DMS 273 (cell line): ENCODE measurements around the gene SESN2.
A peak's percentile ranks its signal among the peaks of the same experiment; 100 is the strongest.

Source experiments
- DNase-seq: peaks from one replicate; lab custom pipeline; 2025; ENCODE audit not compliant: unreplicated experiment; lab: John Stamatoyannopoulos, UW

SESN2 gene, protein sequence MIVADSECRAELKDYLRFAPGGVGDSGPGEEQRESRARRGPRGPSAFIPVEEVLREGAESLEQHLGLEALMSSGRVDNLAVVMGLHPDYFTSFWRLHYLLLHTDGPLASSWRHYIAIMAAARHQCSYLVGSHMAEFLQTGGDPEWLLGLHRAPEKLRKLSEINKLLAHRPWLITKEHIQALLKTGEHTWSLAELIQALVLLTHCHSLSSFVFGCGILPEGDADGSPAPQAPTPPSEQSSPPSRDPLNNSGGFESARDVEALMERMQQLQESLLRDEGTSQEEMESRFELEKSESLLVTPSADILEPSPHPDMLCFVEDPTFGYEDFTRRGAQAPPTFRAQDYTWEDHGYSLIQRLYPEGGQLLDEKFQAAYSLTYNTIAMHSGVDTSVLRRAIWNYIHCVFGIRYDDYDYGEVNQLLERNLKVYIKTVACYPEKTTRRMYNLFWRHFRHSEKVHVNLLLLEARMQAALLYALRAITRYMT

DNA sequence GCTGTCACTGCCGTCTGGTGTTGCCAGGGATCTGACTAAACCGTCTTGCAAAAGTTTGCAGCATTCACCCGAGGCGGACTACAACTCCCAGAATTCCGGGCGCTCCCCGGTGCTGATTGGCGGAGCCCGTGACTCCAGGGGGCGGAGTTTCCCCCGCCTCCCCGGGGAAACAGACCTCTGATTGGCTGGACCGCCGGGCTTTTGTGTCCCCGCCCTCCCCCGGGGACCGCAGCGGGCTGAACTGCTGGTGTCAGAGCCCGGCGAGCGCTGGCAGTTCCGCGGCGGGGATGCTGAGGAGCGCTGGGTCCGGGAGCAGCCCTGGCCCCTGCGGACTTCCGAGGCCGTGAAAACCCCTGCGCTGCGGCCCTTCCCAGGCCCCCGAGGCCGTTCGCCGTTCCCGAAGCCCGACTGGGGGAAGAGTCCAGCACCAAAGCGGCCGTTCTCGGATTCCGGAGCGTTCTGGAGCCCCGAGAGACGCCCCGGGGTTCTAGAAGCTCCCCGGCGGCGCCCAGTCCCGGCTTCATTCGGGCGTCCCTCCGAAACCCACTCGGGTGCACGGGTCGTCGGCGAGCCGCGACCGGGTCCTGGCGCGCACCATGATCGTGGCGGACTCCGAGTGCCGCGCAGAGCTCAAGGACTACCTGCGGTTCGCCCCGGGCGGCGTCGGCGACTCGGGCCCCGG is at the start of gene SESN2:
SESN2 (plus strand) TSS at position 267 of the 682 bp plus-strand sequence; CDS start at position 597, 330 bp downstream.
- DNase-seq: peak; percentile 99

DNA sequence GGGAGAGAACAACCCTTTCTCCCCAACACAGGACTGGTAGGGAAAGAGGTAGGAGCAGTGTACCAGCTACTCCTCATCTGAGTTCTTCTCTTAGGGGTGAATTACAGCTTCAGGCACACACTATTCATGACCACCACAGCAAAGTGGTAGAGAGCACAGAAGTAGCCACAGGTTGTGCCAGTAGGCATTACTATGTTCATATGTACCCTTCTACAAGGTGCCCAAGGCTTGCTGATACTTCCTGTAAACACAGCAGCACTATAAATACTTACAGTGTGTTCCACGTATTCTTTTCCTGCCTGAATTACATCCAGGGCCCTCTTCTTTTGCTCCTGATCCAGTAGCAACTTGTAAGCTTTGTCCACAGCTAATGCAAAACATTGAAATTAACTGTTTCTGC is 49.6 kb upstream of the SESN2 start:
- no peak for DNase-seq

DNA sequence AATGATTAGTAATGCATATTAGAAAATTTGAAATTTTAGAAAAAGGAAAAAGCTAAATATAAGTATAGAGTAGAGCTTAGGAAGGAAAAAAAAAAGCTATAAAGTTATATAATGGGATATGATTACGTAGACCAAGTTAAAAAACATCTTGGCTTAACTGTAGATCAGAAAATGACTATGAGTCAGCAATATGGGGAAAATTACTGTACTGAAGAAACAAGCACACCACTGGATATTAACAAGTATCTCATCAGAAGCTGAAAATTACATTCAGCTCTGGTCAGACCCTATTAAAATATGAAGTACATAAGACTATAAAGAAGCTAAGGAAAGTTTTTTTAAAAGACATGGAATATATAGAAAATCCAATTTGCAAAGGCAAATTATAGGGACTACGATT is 46.0 kb upstream of the SESN2 start:
- DNase-seq: no peak

DNA sequence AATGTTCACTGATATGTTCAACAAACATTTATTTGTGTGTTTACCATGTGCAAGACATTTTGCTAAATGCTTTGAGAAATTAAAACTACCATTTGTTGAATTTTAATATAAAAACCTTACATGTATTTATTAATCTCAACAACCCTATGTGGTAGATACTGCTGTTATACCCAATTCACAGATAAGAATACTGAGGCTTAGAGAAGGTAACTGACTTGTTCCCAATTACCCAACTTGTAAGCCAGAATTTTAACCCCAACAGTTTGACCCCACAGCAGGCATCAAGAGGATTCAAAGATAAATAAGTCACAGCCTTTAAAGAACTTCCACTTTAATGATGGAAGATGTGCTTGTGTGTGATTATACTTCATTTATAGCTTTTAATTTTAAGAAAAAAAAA is 30.2 kb upstream of the SESN2 start:
- DNase-seq: no peak

DNA sequence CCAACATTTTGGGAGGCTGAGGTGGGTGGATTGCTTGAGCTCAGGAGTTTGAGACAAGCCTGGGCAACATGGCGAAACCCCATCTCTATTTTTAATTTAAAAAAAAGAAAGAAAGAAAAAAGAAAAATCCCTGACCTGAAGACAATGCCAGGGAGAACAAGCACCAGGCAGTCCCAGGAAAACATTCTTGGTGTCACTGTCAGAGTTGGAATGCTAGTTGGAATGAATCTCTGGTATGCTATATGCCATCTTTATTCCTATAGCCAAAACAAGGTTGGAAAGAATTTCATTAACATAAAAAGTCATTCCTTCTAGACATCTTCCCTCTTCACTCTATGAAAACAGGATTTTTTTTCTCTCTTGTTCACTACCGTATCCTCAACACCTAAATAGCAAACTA is 29.3 kb upstream of the SESN2 start:
- no peak for DNase-seq

DNA sequence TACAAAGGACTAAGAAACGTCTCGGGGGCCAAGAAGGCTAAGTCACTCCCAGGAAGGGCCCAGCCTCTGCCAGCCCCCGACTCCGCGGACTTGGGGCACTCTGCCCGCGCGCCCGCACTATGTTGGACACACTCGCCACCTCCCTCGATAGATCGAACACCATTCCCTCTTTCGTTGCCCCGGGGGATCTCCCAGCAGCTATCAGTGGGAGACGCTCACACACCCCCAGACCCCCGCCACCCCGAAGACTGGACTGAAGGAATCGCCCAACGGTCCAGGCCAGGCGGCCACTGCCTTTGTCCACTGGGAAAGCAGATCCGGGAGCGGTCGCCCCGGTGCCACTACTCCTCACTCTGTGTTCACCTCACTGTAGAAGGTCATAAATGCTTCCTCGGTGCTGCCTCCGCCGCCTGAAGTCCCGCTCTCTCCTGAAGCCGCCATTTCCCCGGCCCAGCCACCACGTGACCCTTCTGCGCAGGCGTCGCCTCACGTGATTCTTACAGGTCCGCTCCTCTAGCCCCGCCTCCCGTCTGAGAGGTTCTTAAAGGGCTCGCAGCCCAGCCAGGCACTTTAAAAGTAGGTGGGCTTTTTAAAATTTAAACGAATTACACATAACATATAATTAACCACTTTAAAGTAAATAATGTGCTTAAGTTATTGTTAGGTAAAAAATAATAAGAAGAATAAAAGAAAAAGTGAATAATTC is 26.6 kb upstream of the SESN2 start, which contains the start of gene DNAJC8:
DNAJC8 (minus strand) TSS at position 472 of the 706 bp plus-strand sequence; CDS start at position 441, 31 bp downstream.
- DNase-seq: peak; percentile 97

DNA sequence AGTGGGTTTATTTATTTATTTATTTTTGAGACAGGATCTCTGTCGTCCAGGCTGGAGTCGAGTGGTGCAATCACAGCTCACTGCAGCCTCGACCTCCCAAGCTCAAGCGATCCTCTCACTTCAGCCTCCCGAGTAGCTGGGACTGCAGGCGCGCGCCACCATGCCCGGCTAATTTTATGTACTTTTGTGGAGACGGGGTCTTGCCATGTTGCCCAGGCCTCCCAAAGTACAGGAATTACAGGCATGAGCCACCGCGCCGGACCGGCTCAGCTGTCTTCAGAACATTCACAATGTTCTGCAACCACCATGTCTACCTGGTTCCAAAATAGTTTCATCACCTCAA is 26.1 kb upstream of the SESN2 start:
- no peak for DNase-seq

DNA sequence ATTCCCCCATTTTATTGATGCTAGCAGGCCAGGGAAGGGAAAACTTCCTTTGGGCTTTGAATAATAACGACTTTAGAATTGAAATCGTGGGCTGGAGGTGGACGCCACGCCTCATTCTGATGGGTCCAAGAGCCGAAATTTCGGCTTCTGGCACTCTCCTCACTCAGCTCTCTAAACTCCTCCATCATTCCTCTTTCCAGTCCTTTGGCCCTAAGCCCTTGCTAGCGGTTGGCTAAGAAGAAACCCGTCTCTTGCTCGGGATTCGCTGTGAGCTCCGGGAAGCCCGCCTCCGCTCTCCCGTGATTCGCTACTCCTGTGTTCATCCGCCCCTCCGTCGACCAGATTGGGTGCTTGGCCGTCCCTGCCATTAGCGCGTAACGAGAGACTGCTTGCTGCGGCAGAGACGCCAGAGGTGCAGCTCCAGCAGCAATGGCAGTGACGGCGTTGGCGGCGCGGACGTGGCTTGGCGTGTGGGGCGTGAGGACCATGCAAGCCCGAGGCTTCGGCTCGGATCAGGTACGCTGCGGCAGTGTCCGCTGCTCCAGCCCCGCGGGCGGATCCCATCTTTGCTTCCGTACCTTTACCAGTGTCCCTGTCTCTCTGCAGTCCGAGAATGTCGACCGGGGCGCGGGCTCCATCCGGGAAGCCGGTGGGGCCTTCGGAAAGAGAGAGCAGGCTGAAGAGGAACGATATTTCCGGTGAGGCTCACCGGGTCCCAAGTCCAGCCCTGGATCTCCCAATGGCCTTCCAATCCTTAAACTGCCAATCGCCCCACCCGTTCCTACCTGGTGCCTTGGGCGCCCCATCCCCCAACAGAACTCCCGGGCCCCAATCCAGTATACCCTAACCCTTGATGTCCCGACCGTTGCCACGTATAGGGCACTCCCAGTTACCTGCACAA is 23.3 kb upstream of the SESN2 start, which contains the start of gene ATP5IF1:
ATP5IF1 (plus strand) TSS at position 370 of the 901 bp plus-strand sequence; CDS start at position 430, 60 bp downstream.
- DNase-seq: peak; percentile 99

DNA sequence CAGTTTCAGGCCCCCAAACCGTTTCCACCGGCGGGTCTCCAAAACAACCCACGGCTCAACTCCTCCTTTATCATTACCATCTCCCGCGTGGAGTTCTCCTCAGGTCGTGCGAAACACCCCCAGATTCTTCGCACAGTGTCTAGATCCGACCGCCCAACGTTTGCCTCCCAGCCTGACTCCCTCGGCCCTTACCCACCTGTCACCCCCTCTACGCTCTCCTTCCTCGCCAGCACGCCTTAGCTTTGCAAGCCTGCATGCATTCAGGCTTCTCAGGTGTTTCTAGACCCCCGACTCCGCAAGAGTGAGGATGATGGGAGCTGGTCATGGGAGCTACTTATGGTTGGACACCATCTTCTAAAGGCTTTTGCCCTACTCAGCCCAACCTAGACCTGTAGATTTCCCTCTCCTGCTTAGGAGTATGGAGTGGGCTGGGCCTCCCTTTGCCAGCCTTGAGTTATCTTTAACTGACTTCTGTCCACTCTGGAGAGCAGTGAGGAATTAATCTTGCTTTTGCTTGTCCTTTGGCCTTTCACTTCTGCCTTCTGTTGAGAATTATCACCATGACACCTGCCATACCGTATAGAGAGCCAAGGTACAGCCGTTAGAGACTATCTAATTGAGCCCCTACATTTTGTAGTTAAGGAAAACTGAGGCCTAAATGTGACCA is 22.5 kb upstream of the SESN2 start:
- peak; percentile 48 for DNase-seq

DNA sequence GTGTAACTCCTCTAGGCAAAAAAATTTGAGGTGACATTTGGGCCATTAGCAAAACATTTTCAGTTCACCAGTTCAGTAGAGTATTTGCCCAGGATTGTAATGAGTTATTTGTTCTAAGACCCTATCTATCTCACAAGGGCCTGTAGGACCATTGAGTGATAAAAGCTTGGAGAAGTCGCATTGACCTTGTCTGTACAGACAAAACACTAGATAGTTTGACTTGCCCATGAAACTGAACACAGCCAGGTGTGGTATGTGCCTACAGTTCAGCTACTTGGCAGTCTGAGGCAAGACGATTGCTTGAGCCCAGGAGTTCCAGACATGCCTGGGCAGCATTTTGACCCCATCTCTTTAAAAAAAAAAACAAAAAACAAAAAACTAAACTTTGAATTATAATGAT is 20.3 kb upstream of the SESN2 start:
- DNase-seq: no peak

DNA sequence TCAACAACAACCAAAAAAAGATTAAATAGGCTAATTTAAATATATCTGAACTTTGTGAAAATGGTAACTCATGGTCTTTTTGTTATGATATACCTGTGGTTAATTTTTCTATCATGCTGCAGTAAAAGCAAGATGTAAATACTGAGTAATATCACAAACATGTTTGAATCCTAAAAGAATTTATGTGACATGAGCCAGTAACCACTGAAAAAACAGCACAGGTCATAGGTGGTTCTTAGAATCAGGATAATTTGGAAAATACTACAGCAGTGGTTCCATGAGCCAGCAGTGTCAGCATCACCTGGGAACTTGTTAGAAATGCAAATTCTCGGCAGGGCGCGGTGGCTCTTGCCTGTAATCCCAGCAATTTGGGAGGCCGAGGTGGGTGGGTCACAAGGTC is 19.3 kb upstream of the SESN2 start:
- no peak for DNase-seq

DNA sequence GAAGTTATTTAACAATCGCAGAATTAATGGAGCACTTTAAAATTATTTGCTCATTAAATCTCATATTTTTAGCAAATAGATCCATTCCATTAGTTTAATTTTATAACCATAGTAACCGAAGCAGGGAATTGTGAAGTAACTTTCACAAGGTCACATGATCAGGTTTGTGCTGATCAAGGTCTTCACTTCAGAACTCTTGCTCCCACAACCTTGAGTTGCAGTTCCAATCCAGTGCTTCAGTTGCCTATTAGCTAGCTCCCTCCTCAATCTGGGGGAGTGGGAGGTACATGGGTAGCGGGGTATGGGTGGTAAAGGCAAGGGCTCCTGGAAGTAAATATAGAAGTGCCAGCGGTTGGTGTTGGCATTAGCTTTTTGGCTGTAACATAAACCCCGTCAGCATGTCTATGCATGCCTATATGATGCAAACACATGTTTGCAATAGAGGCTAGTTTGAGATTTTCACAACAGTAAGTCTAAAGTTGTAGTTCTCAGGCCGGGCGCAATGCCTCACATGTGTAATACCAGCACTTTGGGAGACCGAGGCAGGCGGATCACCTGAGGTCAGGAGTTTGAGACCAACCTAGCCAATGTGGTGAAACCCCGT is 17.6 kb upstream of the SESN2 start:
- peak; percentile 63 for DNase-seq

DNA sequence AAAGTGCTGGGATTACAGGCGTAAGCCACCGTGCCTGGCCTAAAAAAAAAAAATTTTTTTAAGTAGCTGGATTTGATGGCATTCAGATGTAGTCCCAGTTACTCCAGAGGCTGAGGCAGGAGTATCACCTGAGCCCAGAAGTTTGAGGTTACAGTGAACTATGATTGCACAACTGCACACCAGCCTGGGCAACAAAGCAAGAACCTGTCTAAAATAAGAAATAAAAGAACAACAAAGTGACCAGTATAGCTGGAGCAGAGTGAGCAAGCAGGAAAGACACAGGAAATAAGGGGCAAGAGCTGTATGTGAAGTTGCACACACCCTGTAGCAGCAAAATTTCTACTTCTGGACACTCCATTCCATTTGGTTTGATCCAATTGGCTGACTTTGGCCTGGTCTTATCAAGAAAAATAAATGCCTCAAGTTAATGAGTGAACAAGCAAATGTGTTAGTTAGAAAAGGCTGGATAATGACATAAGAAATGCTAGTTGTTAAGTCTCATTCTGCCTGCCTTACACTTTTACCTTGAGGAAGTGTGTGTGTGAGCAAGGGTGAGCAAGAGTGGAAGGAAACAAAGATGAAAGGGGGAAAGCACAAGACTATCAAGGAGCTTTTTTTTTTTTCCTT is 15.5 kb upstream of the SESN2 start:
- DNase-seq: no peak

DNA sequence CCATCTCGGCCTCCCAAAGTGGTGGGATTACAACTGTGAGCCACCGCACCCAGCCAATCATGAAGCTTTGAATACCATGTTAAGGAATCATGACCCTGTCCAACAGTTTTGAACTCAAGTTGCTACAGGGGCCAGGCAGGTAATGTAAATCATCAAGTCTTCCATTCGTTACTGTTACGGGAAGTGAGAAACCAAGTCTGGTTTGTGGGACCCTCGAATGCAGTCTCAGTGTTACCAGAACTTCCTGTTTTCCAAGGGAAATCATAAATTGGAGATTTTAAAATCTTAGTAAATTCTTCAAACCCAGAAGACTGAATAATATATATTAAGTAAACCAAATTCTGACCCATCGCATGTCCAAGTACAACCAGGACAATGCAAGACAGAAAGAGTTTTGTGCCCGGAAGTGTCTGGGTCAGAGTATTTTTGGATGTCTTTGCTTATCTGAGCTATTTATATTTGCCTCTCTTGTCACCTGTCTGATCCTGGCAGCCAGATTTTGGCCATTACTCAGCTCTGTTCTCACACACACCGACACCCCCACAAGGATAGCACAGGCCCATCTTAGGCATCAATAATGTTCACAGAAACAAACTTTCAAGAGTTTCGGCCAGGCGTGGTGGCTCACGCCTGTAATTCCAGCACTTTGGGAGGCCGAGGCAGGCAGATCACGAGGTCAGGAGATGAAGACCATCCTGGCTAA is 14.6 kb upstream of the SESN2 start:
- no peak for DNase-seq

DNA sequence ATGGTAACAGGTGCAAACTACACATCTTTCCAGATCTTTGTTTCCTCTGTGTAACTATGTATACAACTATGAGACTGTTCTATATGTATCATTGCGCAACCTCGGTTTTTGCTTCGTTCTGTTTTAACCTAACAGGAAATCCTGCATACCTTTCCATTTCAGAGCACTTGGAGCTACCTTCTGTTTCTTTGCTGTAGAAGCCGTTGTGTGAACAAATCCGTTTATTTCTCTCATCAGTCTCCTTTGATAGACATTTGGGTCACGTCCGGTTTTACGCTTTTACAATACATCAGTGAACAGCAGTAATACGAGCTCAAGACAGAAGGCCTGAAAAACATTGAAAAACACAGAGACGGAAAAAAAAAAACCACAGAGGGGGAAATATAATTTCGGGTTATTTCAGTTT is 12.9 kb upstream of the SESN2 start:
- DNase-seq: peak; percentile 37

DNA sequence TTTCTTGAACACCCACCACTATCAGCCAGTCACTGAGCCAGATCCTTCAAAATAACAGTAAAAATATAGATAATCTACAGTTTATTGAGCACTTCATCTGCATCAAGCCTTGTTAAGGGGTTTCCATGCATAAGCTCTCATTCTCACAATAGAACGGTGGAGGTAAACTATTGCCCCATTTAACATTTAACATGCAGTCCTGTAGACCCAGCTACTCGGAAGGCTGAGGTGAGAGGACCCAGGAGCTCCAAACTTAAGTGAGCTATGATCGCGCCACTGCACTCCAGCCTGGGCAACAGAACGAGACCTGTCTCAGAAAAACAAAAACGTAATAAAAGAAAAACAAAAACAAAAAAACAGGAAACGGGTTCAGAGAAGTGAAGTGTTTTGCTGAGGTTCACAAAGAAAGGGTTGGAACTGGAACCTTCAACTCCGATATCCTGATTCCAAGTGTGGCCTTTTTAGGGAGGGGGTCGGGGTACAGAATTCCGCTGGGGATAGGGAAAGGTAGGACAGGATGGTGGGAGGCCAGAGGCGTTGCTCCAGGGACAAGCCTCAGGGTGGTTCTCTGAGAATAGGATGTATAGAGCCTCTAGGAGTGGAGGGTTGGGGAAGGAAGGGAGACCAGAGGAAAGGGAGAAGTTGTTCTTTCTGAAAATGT is 11.6 kb upstream of the SESN2 start:
- DNase-seq: no peak

DNA sequence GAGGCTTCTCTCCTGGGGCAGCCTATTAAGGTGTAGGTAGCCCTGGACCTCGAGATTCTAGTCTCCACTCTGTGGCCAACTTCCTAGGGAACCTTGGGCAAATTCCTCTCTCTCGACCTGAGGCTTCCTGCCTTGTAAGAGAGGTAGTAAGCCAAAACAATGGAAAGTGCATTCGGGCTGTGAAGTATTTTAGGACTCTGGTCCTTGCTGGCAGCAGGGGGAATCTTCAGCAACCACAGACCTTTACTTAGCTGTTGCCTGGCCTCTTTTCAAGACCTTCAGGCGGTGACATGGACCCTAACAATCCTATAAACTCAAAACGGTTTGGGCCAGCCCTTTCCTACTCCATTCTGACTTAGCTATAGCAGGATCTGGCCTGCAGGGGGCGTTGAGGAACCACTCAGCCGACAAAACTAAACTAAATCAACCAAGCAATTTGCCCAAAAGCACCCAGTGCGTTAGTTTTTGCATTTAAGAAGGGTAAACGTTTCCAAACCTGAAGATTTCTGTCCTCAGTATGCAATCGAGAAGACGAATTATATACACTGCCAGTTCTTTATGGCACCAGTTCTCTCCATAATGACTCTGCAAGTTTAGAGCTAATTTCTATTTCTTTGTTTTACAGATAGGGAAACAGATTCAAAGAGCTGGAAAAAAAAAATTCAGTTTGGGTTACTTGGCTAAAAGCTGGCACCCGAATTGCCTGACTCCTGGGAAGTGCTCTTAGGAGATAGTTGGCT is 10.9 kb upstream of the SESN2 start:
- DNase-seq: peak; percentile 88
